DND-41 (cell line): ENCODE results near the gene DIRAS1.

Source experiments
- EZH2 ChIP-seq: IDR thresholded peaks from 3 replicates; pipeline ENCODE4 v1.6.1; 2012; ENCODE audit warnings: borderline replicate concordance, low read depth, mild to moderate bottlenecking, moderate library complexity, low read length, inconsistent platforms; ENCODE audit not compliant: severe bottlenecking
- TF ChIP-seq, protein P1 (sequence below): IDR thresholded peaks from 2 replicates; pipeline ENCODE4 v1.5.1; 2012; ENCODE audit warnings: borderline replicate concordance, low read length, moderate library complexity, mild to moderate bottlenecking; ENCODE audit not compliant: poor library complexity, severe bottlenecking; ENCODE audit errors: extremely low read depth

DNA sequence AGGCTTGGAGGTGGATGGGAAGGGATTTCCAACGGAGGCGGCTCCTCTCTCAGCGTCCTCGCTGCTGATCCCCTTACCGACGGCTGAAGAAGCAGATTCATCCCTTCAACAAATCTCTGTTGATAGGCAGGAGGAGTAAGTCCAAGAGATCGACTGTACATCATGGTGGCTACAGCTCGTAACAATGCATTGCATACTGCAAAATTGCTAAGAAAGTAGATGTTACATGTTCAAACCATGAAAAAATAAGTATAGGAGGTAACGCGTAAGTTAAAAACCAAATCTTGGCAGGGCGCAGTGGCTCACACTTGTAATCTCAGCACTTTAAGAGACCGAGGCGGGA, 19.1 kb upstream of the DIRAS1 start:
- TF ChIP-seq, protein P1, sequence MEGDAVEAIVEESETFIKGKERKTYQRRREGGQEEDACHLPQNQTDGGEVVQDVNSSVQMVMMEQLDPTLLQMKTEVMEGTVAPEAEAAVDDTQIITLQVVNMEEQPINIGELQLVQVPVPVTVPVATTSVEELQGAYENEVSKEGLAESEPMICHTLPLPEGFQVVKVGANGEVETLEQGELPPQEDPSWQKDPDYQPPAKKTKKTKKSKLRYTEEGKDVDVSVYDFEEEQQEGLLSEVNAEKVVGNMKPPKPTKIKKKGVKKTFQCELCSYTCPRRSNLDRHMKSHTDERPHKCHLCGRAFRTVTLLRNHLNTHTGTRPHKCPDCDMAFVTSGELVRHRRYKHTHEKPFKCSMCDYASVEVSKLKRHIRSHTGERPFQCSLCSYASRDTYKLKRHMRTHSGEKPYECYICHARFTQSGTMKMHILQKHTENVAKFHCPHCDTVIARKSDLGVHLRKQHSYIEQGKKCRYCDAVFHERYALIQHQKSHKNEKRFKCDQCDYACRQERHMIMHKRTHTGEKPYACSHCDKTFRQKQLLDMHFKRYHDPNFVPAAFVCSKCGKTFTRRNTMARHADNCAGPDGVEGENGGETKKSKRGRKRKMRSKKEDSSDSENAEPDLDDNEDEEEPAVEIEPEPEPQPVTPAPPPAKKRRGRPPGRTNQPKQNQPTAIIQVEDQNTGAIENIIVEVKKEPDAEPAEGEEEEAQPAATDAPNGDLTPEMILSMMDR = no peak
- TF ChIP-seq EZH2 = no peak
